A549 (cell line): ENCODE measurements around the gene ALG3. TPM values are rescaled to one million over a fixed set of nuclear protein-coding genes. Genes with fewer than 3 reads are reported as not detected.

Source experiments
- ATAC-seq, 2 experiments: fragments of 200-7000 bp in 1 of 2; fragments of >200 bp in 1 of 2; cut with Nextera tagmentation in 1 of 2; cut with Tn5 transposase in 1 of 2; 3 replicates each; pipeline versions ENCODE4 v1.8.0 to v1.9.1; 2018 to 2020; ENCODE audit warnings: mild to moderate bottlenecking in 1 of 2, moderate library complexity in 1 of 2
- CTCF ChIA-PET: fragments of 300-600 bp; sonication (Branson Sonifier 250); formaldehyde crosslinking; extraction: SDS; loops from one replicate; lab custom pipeline; 2021; ENCODE audit warnings: antibody characterized with exemption, inconsistent platforms; lab: Yijun Ruan, JAX
- POLR2A ChIA-PET: fragments of 350-600 bp; formaldehyde crosslinking; extraction: SDS; loops from one replicate; lab custom pipeline; 2021; ENCODE audit warnings: antibody characterized with exemption, inconsistent platforms; lab: Yijun Ruan, JAX
- DNase-seq, 2 experiments: peaks; one replicate each; pipeline versions ENCODE4 v3.0.0 to v3.0.0-alpha.2; 2011 to 2016; ENCODE audit warnings: low read depth in 1 of 2, low spot score in 1 of 2
- FAIRE-seq: peaks from 2 replicates; lab custom pipeline; 2011; peaks lifted over from hg19 to GRCh38; lab: Jason Lieb, UNC
- H3K27ac ChIP-seq, 2 experiments: fragments of >200 bp; sonication (Bioruptor Twin); formaldehyde crosslinking; 3 replicates each; pipeline ENCODE4 v1.5.1; 2016 to 2017
- H3K4me1 ChIP-seq: fragments of >200 bp; sonication (Bioruptor Twin); formaldehyde crosslinking; 3 replicates; pipeline ENCODE4 v1.6.1; 2016
- H3K4me2 ChIP-seq: fragments of >200 bp; sonication (Bioruptor Twin); formaldehyde crosslinking; 3 replicates; pipeline ENCODE4 v1.6.1; 2016
- H3K4me3 ChIP-seq: fragments of >200 bp; sonication (Bioruptor Twin); formaldehyde crosslinking; 3 replicates; pipeline ENCODE4 v1.5.1; 2016
- H3K9me3 ChIP-seq: fragments of >200 bp; sonication (Bioruptor Twin); formaldehyde crosslinking; 3 replicates; pipeline ENCODE4 v1.6.1; 2016
- ATOH8 ChIP-seq: fragments of 250-450 bp; sonication (Bioruptor Pico); IDR thresholded peaks from 2 replicates; pipeline ENCODE4 v1.5.0; 2020; ENCODE audit warnings: low read depth, mild to moderate bottlenecking, moderate library complexity
- BHLHE40 ChIP-seq: IDR thresholded peaks from 2 replicates; pipeline ENCODE4 v1.6.1; 2012; ENCODE audit warnings: low read depth, low read length, inconsistent platforms
- CBX8 ChIP-seq: fragments of 200-600 bp; sonication (generic); IDR thresholded peaks from 2 replicates; pipeline ENCODE4 v1.6.1; 2016
- CHD2 ChIP-seq: fragments of 150-350 bp; IDR thresholded peaks from 2 replicates; pipeline ENCODE4 v1.6.1; 2014; ENCODE audit warnings: low read length; ENCODE audit not compliant: partially characterized antibody
- CTCF ChIP-seq: fragments of >200 bp; sonication (Bioruptor Twin); formaldehyde crosslinking; IDR thresholded peaks from 3 replicates; pipeline ENCODE4 v1.5.1; 2016
- E2F6 ChIP-seq: IDR thresholded peaks from 2 replicates; pipeline ENCODE4 v1.6.1; 2012; ENCODE audit warnings: low read depth, borderline replicate concordance
- ESRRA ChIP-seq: fragments of 150-350 bp; IDR thresholded peaks from 2 replicates; pipeline ENCODE4 v1.6.1; 2014; ENCODE audit warnings: mild to moderate bottlenecking, low read length, borderline replicate concordance
- FOSB ChIP-seq: fragments of 250-450 bp; sonication (Bioruptor Pico); IDR thresholded peaks from 2 replicates; pipeline ENCODE4 v1.5.0; 2020; ENCODE audit warnings: mild to moderate bottlenecking, moderate library complexity
- HDAC2 ChIP-seq: fragments of 200-600 bp; sonication (generic); IDR thresholded peaks from 2 replicates; pipeline ENCODE4 v1.6.1; 2016
- HEYL ChIP-seq: fragments of 250-450 bp; sonication (Bioruptor Pico); IDR thresholded peaks from 2 replicates; pipeline ENCODE4 v1.8.0; 2021; ENCODE audit warnings: mild to moderate bottlenecking, moderate library complexity
- KDM5A ChIP-seq: fragments of 200-600 bp; sonication (generic); IDR thresholded peaks from 2 replicates; pipeline ENCODE4 v1.6.1; 2016; ENCODE audit warnings: antibody characterized with exemption, mild to moderate bottlenecking
- MYC ChIP-seq: IDR thresholded peaks from 2 replicates; pipeline ENCODE4 v1.6.1; 2012; ENCODE audit warnings: mild to moderate bottlenecking, inconsistent platforms, low read length, improper control_type of control experiment, borderline replicate concordance
- POLR2A ChIP-seq: IDR thresholded peaks from 2 replicates; pipeline ENCODE4 v1.6.1; 2012; ENCODE audit warnings: mild to moderate bottlenecking, low read length
- RARB ChIP-seq: fragments of 250-450 bp; sonication (Bioruptor Pico); IDR thresholded peaks from 2 replicates; pipeline ENCODE4 v1.8.0; 2021; ENCODE audit warnings: mild to moderate bottlenecking, moderate library complexity
- REST ChIP-seq: fragments of 200-600 bp; sonication (generic); IDR thresholded peaks from 2 replicates; pipeline ENCODE4 v1.6.1; 2016; ENCODE audit warnings: antibody characterized with exemption, mild to moderate bottlenecking, moderate library complexity
- RNF2 ChIP-seq: fragments of 200-600 bp; sonication (generic); IDR thresholded peaks from 2 replicates; pipeline ENCODE4 v1.6.1; 2016; ENCODE audit warnings: low read depth, mild to moderate bottlenecking, antibody characterized with exemption, moderate library complexity, borderline replicate concordance
- TFCP2L1 ChIP-seq: fragments of 250-450 bp; sonication (Bioruptor Pico); IDR thresholded peaks from 2 replicates; pipeline ENCODE4 v1.5.0; 2021; ENCODE audit warnings: mild to moderate bottlenecking
- TP53 ChIP-seq: fragments of 250-450 bp; sonication (Bioruptor Pico); IDR thresholded peaks from 2 replicates; pipeline ENCODE4 v1.5.0; 2021; ENCODE audit warnings: mild to moderate bottlenecking, moderate library complexity
- WGBS: methylation state at CpG from one replicate; pipeline ENCODE4 v1.1.6; 2017; ENCODE audit errors: missing lambda C conversion rate; 5-methylcytosine and 5-hydroxymethylcytosine counted together
- polyA plus RNA-seq, 4 experiments: library from polyadenylated mRNA; depleted of rRNA in 3 of 4; stranded (reverse); fragments of >200 nt; fragmentation: RNase III in 1 of 4; extraction: RNeasy Plus Mini Kit Qiagen cat#74134 plus additional on column Dnase treatment in 1 of 4; gene quantifications; 2 replicates in 3 of 4; 3 replicates in 1 of 4; pipeline ENCODE4 v1.2.3, GENCODE V29; 2011 to 2017

ALG3 gene
- polyA plus RNA-seq, 2 of the 4 experiments (the other 2 are of a cell fraction): 49.1 to 59.6 TPM

GRCh38 chr3:184235381-184236032 lies 13.3 kb downstream of the ALG3 start:
- 89% methylated on average over 4 of the region's 4 CpGs for WGBS
- TF ChIP-seq HEYL (no peak), HDAC2 (no peak), CHD2 (no peak), CTCF (no peak), ESRRA (no peak)

GRCh38 chr3:184234671-184235380 lies 13.9 kb downstream of the ALG3 start:
- TF ChIP-seq TFCP2L1 (no peak), FOSB (CRISPR knock-in tag) (no peak), RNF2 (no peak), RARB (CRISPR knock-in tag) (no peak), KDM5A (no peak), ATOH8 (CRISPR knock-in tag) (no peak), BHLHE40 (no peak), E2F6 (no peak), CBX8 (no peak), TP53 (CRISPR knock-in tag) (no peak), HDAC2 (no peak), POLR2A (no peak), ESRRA (no peak), MYC (no peak), REST (no peak)
- ChIA-PET CTCF (interaction anchor here (1.0 kb wide), 2 partner anchors 12 to 15 kb away, joined by 3 to 4 read pairs; partner anchors contain the start of gene EEF1AKMT4), POLR2A (no interaction called here)
- Histone ChIP-seq H3K27ac (no peak overlapping the region), H3K4me2 (no peak overlapping the region), H3K4me3 (no peak overlapping the region), H3K4me1 (peaks cover 7% of the 10 kb centered on the region; the same call in 2 of the 3 replicates), H3K9me3 (no peaks in the 10 kb centered on the region)
- 86% methylated on average over 11 of the region's 19 CpGs for WGBS
- no peak for ATAC-seq
- FAIRE-seq: no peak
- no peak for DNase-seq

More at GRCh38 chr3:184235381-184236032, 13.3 kb downstream of the ALG3 start:
- FAIRE-seq: no peak
- no peak overlapping the region for H3K27ac ChIP-seq
- no peak for ATAC-seq
- H3K9me3 ChIP-seq: no peaks in the 10 kb centered on the region
- ChIA-PET CTCF (interaction anchor here (0.8 to 5.3 kb wide), 2 partner anchors 7 to 54 kb away, joined by 3 to 44 read pairs; partner anchors contain the start of gene VWA5B2), POLR2A (no interaction called here)
- H3K4me2 ChIP-seq: no peak overlapping the region
- no peak for DNase-seq
- no peak overlapping the region for H3K4me3 ChIP-seq
- H3K4me1 ChIP-seq: peaks cover 7% of the 10 kb centered on the region; the same call in 2 of the 3 replicates
